ENCODE measurements around the gene AMHR2.
A peak's percentile ranks its signal among the peaks of the same experiment; 100 is the strongest.
"Not testable (repeated sequence)": the region's sequence is repeated elsewhere in the genome, so short reads cannot be mapped to it uniquely, and the experiment has no call there.

Gene AMHR2

GRCh38 chr12:53423597-53423996 lies at the start of gene AMHR2:
Gene AMHR2 (plus strand): TSS chr12:53423855. CDS start chr12:53423935, 80 bp downstream.
- no peak within 1 kb of the TSS for H3K4me3 ChIP-seq (ENCODE audit: low read depth, low read length)
- no peak for DNase-seq (ENCODE audit: low read depth)
- TF ChIP-seq CTCF (IDR thresholded peaks at IDR 0.05; ENCODE audit: control insufficient read depth, extremely low read depth, insufficient read depth), result no peak

- not testable (repeated sequence) for H3K4me3 ChIP-seq (ENCODE audit: low read depth, low read length); DNase-seq (ENCODE audit: low read depth)
These were observed 49.4 kb upstream of the AMHR2 start for GRCh38 chr12:53374277-53374676.

GRCh38 chr12:53376747-53377146 lies 46.9 kb upstream of the AMHR2 start:
- H3K4me3 ChIP-seq (ENCODE audit: low read depth, low read length), result no peak overlapping the region
- DNase-seq (ENCODE audit: low read depth), result no peak
- TF ChIP-seq CTCF (IDR thresholded peaks at IDR 0.05; ENCODE audit: control insufficient read depth, extremely low read depth, insufficient read depth), result no peak

GRCh38 chr12:53378222-53378621 lies 45.4 kb upstream of the AMHR2 start:
- DNase-seq (ENCODE audit: low read depth), result no peak
- no peak for TF ChIP-seq CTCF (IDR thresholded peaks at IDR 0.05; ENCODE audit: control insufficient read depth, extremely low read depth, insufficient read depth)
- H3K4me3 ChIP-seq (ENCODE audit: low read depth, low read length), result no peak overlapping the region

GRCh38 chr12:53378724-53379388 lies 44.8 kb upstream of the AMHR2 start:
- DNase-seq (ENCODE audit: low read depth), result no peak
- TF ChIP-seq CTCF (IDR thresholded peaks at IDR 0.05; ENCODE audit: control insufficient read depth, extremely low read depth, insufficient read depth), result no peak
- H3K4me3 ChIP-seq (ENCODE audit: low read depth, low read length), result peak overlapping the region; percentile 56

GRCh38 chr12:53379389-53380103 lies 44.1 kb upstream of the AMHR2 start:
- no peak for TF ChIP-seq CTCF (IDR thresholded peaks at IDR 0.05; ENCODE audit: control insufficient read depth, extremely low read depth, insufficient read depth)

GRCh38 chr12:53380104-53380793 lies 43.4 kb upstream of the AMHR2 start, which contains the start of gene SP1:
Gene SP1 (plus strand): TSS chr12:53380176. CDS start chr12:53380292, 116 bp downstream.
- peak; percentile 69 for DNase-seq (ENCODE audit: low read depth)
- TF ChIP-seq CTCF (IDR thresholded peaks at IDR 0.05; ENCODE audit: control insufficient read depth, extremely low read depth, insufficient read depth), result no peak
- H3K4me3 ChIP-seq (ENCODE audit: low read depth, low read length), result peak within 1 kb of the TSS; percentile 56

More at GRCh38 chr12:53379389-53380103, 44.1 kb upstream of the AMHR2 start:
- peak; percentile 100 for DNase-seq (ENCODE audit: low read depth)
- H3K4me3 ChIP-seq (ENCODE audit: low read depth, low read length), result peak overlapping the region; percentile 56

All from LNCaP clone FGC (cell line).